GM12878 (cell line): ENCODE results near the gene NGF. TPM values are rescaled to one million over a fixed set of nuclear protein-coding genes. Genes with fewer than 3 reads are reported as not detected.

ENCODE experiments used
- ATAC-seq: fragments of 200-7000 bp; cut with Tn5 transposase; 3 replicates; pipeline ENCODE4 v1.9.1; 2020; ENCODE audit warnings: mild to moderate bottlenecking, moderate library complexity
- BruUV-seq: library from RNA; stranded (reverse); fragments of 400-500 nt; replicated peaks from 2 replicates; lab custom pipeline; 2021; lab: Mats Ljungman, UMichigan
- CTCF ChIA-PET: fragments of 300-600 bp; sonication (Branson Sonifier 250); formaldehyde crosslinking; extraction: SDS; loops from one replicate; lab custom pipeline; 2021; ENCODE audit warnings: inconsistent platforms; lab: Yijun Ruan, JAX
- POLR2A ChIA-PET: fragments of 350-600 bp; formaldehyde crosslinking; extraction: SDS; loops from one replicate; lab custom pipeline; 2021; ENCODE audit warnings: inconsistent platforms; lab: Charles Lee
- RAD21 ChIA-PET: fragments of 300-600 bp; sonication (Branson Sonifier 250); formaldehyde crosslinking; loops from one replicate; lab custom pipeline; 2023; ENCODE audit warnings: antibody characterized with exemption; ENCODE audit not compliant: unreplicated experiment; lab: Charles Lee
- SMC1A ChIA-PET: fragments of 300-600 bp; sonication (Branson Sonifier 250); formaldehyde crosslinking; loops from one replicate; lab custom pipeline; 2023; ENCODE audit not compliant: unreplicated experiment, uncharacterized antibody; lab: Charles Lee
- DNase-seq: peaks from one replicate; pipeline ENCODE4 v3.0.0-alpha.2; 2011; ENCODE audit warnings: low read depth, low spot score
- FAIRE-seq: peaks from 3 replicates; lab custom pipeline; 2011; peaks lifted over from hg19 to GRCh38; lab: Jason Lieb, UNC
- H2AFZ ChIP-seq: 2 replicates; pipeline ENCODE4 v1.6.0; 2011; ENCODE audit warnings: low read depth, low read length, control low read depth; ENCODE audit not compliant: control insufficient read depth
- H3K27ac ChIP-seq: 2 replicates; pipeline ENCODE4 v1.5.1; 2011; ENCODE audit warnings: control low read depth; ENCODE audit not compliant: control insufficient read depth, insufficient read depth
- H3K27me3 ChIP-seq, 2 experiments: replicated peaks in 1 of 2; 2 replicates each; pipeline versions ENCODE4 v1.6.0 to v1.6.1; 2011; ENCODE audit warnings: low read length in 1 of 2; ENCODE audit not compliant: control insufficient read depth in 2 of 2, insufficient read depth in 2 of 2
- H3K36me3 ChIP-seq, 2 experiments: 2 replicates each; pipeline ENCODE4 v1.5.1; 2011; ENCODE audit warnings: low read length in 1 of 2; ENCODE audit not compliant: control insufficient read depth in 2 of 2, insufficient read depth in 2 of 2
- H3K4me1 ChIP-seq: 2 replicates; pipeline ENCODE4 v1.6.1; 2011; ENCODE audit warnings: mild to moderate bottlenecking, low read length, moderate library complexity, mixed read lengths; ENCODE audit not compliant: control insufficient read depth, insufficient read depth
- H3K4me2 ChIP-seq: 2 replicates; pipeline ENCODE4 v1.6.0; 2011; ENCODE audit warnings: control low read depth; ENCODE audit not compliant: control insufficient read depth, insufficient read depth
- H3K4me3 ChIP-seq: fragments of 200-600 bp; sonication (generic); 2 replicates; pipeline ENCODE4 v1.5.1; 2016
- H3K79me2 ChIP-seq: 2 replicates; pipeline ENCODE4 v1.6.0; 2011; ENCODE audit warnings: low read length; ENCODE audit not compliant: control insufficient read depth, insufficient read depth
- H3K9ac ChIP-seq: 2 replicates; pipeline ENCODE4 v1.8.0; 2011; ENCODE audit warnings: low read length, control low read depth, mixed read lengths; ENCODE audit not compliant: control insufficient read depth, insufficient read depth
- H3K9me3 ChIP-seq: replicated peaks from 3 replicates; pipeline ENCODE4 v1.5.1; 2011; ENCODE audit warnings: mild to moderate bottlenecking, low read length; ENCODE audit not compliant: control insufficient read depth, insufficient read depth
- H4K20me1 ChIP-seq: 2 replicates; pipeline ENCODE4 v1.6.0; 2011; ENCODE audit not compliant: control insufficient read depth, insufficient read depth
- HDAC6 ChIP-seq: fragments of 200-600 bp; sonication (generic); IDR thresholded peaks from one replicate; pipeline ENCODE4 v1.8.0; 2017; ENCODE audit warnings: antibody characterized with exemption; ENCODE audit not compliant: unreplicated experiment
- WGBS: methylation state at CpG from one replicate; pipeline ENCODE4 v1.1.6; 2016; ENCODE audit warnings: low lambda C conversion rate; ENCODE audit not compliant: insufficient replicate concordance, insufficient coverage; ENCODE audit errors: missing lambda C conversion rate; 5-methylcytosine and 5-hydroxymethylcytosine counted together
- in situ Hi-C: fragments of 300-500 bp; cut with MboI; formaldehyde crosslinking; loops from 9 replicates; pipeline ENCODE4 v1.14.3; 2018; ENCODE audit warnings: mixed read lengths
- intact Hi-C: fragments of 100-400 bp; cut with micrococcal nuclease; formaldehyde crosslinking; loops from one replicate; pipeline ENCODE4 v1.14.2; 2022; ENCODE audit not compliant: unreplicated experiment
- polyA plus RNA-seq, 11 experiments: library from polyadenylated mRNA; depleted of rRNA in 4 of 11; unstranded in 6 of 11; stranded (reverse) in 5 of 11; fragments of >200 nt; fragmentation: Nextera tagmentation in 4 of 11; fragmentation: Illumina TruSeq in 1 of 11; extraction: Ambion mirVana in 4 of 11; extraction: Trizol in 1 of 11; gene quantifications; 1 replicate in 1 of 11; 2 replicates in 10 of 11; pipeline versions ENCODE4 v1.2.1 to v1.2.3, GENCODE V29; 2011 to 2016; ENCODE audit warnings: inconsistent platforms in 2 of 11, missing spikeins in 2 of 11, low read depth in 1 of 11
- total RNA-seq, 4 experiments: library from RNA; depleted of rRNA in 3 of 4; stranded (reverse); fragments of >200 nt in 3 of 4; fragmentation: Illumina TruSeq in 1 of 4; extraction: Trizol in 1 of 4; gene quantifications; 2 replicates each; pipeline versions ENCODE4 v1.2.1 to v1.2.3, GENCODE V29; 2013 to 2021
- TF ChIP-seq, protein P1 (sequence below): fragments of 450-650 bp; IDR thresholded peaks from 2 replicates; pipeline ENCODE4 v1.6.1; 2016; ENCODE audit warnings: mild to moderate bottlenecking, moderate library complexity, borderline replicate concordance

The NGF gene
- total and polyA plus RNA-seq, 10 of the 15 experiments (the other 5 are each of a cell fraction or from before 2014, with no cell fraction given): not detected

DNA sequence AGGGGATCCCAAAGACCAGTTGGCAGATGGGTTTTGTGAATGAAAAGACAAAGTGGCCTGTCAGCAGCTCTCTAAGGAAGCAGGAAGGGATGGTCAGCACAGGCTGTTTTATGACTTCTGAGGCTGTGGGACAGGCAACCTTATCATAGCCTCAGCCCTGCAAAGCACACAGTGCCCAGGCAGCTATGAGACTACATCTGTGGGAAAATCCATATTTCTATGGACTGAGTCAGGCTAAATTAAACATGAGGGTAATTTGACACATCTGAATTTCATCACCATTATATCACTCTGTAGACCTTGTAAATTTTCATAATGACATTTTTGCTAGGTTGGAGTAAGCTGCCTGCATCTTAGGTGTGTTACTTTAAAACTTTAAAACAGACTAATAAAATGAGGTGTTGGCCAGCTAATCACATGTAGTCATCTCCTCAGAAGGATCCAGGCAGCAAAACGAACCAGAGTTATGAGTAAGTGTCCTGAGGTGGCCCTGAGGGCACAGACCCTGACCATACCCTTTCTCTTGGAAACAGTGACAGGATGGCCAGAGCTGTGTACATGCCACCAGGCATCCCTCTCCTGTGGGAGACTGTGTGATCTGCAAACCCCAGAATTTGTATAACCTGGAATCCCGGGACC is 14.6 kb downstream of the NGF start (continued):
- TF ChIP-seq, protein P1, sequence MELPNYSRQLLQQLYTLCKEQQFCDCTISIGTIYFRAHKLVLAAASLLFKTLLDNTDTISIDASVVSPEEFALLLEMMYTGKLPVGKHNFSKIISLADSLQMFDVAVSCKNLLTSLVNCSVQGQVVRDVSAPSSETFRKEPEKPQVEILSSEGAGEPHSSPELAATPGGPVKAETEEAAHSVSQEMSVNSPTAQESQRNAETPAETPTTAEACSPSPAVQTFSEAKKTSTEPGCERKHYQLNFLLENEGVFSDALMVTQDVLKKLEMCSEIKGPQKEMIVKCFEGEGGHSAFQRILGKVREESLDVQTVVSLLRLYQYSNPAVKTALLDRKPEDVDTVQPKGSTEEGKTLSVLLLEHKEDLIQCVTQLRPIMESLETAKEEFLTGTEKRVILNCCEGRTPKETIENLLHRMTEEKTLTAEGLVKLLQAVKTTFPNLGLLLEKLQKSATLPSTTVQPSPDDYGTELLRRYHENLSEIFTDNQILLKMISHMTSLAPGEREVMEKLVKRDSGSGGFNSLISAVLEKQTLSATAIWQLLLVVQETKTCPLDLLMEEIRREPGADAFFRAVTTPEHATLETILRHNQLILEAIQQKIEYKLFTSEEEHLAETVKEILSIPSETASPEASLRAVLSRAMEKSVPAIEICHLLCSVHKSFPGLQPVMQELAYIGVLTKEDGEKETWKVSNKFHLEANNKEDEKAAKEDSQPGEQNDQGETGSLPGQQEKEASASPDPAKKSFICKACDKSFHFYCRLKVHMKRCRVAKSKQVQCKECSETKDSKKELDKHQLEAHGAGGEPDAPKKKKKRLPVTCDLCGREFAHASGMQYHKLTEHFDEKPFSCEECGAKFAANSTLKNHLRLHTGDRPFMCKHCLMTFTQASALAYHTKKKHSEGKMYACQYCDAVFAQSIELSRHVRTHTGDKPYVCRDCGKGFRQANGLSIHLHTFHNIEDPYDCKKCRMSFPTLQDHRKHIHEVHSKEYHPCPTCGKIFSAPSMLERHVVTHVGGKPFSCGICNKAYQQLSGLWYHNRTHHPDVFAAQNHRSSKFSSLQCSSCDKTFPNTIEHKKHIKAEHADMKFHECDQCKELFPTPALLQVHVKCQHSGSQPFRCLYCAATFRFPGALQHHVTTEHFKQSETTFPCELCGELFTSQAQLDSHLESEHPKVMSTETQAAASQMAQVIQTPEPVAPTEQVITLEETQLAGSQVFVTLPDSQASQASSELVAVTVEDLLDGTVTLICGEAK: no peak

DNA sequence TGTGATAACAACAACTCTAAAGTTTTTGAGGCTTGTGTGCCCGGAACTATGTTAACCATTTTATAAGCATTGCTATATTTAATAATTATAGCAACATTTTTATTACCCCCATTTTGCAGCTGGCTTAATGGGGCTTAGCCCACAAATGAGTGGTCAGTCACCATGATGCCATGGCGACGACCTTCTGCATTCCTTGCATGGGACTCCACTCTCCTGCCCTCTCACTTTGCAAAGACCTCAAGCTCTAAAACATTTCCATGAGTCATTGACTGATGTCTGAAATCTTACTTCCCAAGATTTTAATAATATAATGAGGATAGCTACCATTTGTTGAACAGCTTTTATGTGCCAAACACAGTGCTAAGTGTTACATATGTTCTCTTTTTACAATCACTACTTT is 15.4 kb downstream of the NGF start:
- FAIRE-seq (no peak), ATAC-seq (no peak)
- 2% methylated on average over 3 of the region's 3 CpGs for whole genome bisulfite sequencing
- TF ChIP-seq HDAC6: no peak
- TF ChIP-seq, all 136 proteins: peak for 0
- BruUV-seq: no TSS peak
- Histone ChIP-seq H3K27ac (no peak overlapping the region), H3K36me3 (no peaks in the 10 kb centered on the region), H3K9ac (no peak overlapping the region), H3K4me3 (no peak overlapping the region), H3K4me1 (no peaks in the 10 kb centered on the region), H3K79me2 (no peaks in the 10 kb centered on the region), H3K9me3 (no peaks in the 10 kb centered on the region), H3K27me3 (no peaks in the 10 kb centered on the region), H2AFZ (no peak overlapping the region), H4K20me1 (no peaks in the 10 kb centered on the region), H3K4me2 (no peak overlapping the region)
- ChIA-PET SMC1A (interaction anchor here (1.3 kb wide), 1 partner anchor 52 kb away, joined by 3 read pairs; no protein-coding TSS in a partner anchor), POLR2A (no interaction called here), CTCF (no interaction called here), RAD21 (no interaction called here)
- in situ Hi-C loops: no loop called here
- no peak for DNase-seq
- intact Hi-C loops: no loop called here
